WTC11 (cell line): ENCODE measurements around the gene NRBP1. TPM values are rescaled to one million over a fixed set of nuclear protein-coding genes. Genes with fewer than 3 reads are reported as not detected.

ENCODE experiments used
- ATAC-seq: fragments of 200-7000 bp; cut with Tn5 transposase; 2 replicates; pipeline ENCODE4 v1.10.0; 2021; ENCODE audit warnings: mild to moderate bottlenecking, moderate library complexity
- CTCF ChIA-PET: fragments of 300-600 bp; sonication (Branson Sonifier 250); formaldehyde crosslinking; loops from one replicate; lab custom pipeline; 2021; ENCODE audit warnings: antibody characterized with exemption; lab: Charles Lee
- POLR2A ChIA-PET: fragments of 350-600 bp; sonication (Branson Sonifier 250); formaldehyde crosslinking; loops from one replicate; lab custom pipeline; 2021; ENCODE audit warnings: antibody characterized with exemption; lab: Charles Lee
- DNase-seq: peaks from one replicate; pipeline ENCODE4 v3.0.0; 2021; ENCODE audit warnings: low spot score
- H3K27ac Mint-ChIP-seq: 2 replicates; pipeline ENCODE4 v1.8.0; 2021; ENCODE audit warnings: mixed read lengths
- H3K27me3 Mint-ChIP-seq: 2 replicates; pipeline ENCODE4 v1.8.0; 2021; ENCODE audit warnings: low read depth, mild to moderate bottlenecking, moderate library complexity, mixed read lengths
- H3K36me3 Mint-ChIP-seq: 2 replicates; pipeline ENCODE4 v1.8.0; 2021; ENCODE audit warnings: mixed read lengths
- H3K4me1 Mint-ChIP-seq: 2 replicates; pipeline ENCODE4 v1.8.0; 2022; ENCODE audit warnings: mixed read lengths
- H3K4me3 Mint-ChIP-seq: 2 replicates; pipeline ENCODE4 v1.8.0; 2021; ENCODE audit warnings: mild to moderate bottlenecking, moderate library complexity, mixed read lengths
- H3K9me3 Mint-ChIP-seq: 2 replicates; pipeline ENCODE4 v1.8.0; 2021; ENCODE audit warnings: mixed read lengths
- CREB1 ChIP-seq: sonication (generic); formaldehyde crosslinking; IDR thresholded peaks from 2 replicates; pipeline ENCODE4 v1.8.0; 2023; ENCODE audit warnings: mild to moderate bottlenecking, missing genetic modification reagents
- ETV6 ChIP-seq: sonication (generic); formaldehyde crosslinking; IDR thresholded peaks from 2 replicates; pipeline ENCODE4 v1.8.1; 2022; ENCODE audit warnings: mild to moderate bottlenecking, missing genetic modification reagents
- FOXJ3 ChIP-seq: sonication (generic); formaldehyde crosslinking; IDR thresholded peaks from 2 replicates; pipeline ENCODE4 v1.9.0; 2021; ENCODE audit warnings: missing genetic modification reagents, mild to moderate bottlenecking, borderline replicate concordance
- IRF2 ChIP-seq: sonication (generic); formaldehyde crosslinking; IDR thresholded peaks from 2 replicates; pipeline ENCODE4 v1.8.0; 2022; ENCODE audit warnings: low read depth, missing genetic modification reagents, borderline replicate concordance
- JUN ChIP-seq: sonication (generic); formaldehyde crosslinking; IDR thresholded peaks from 2 replicates; pipeline ENCODE4 v1.8.0; 2023; ENCODE audit warnings: mild to moderate bottlenecking, missing genetic modification reagents
- NFATC4 ChIP-seq: fragments of 250-450 bp; sonication (Bioruptor Pico); IDR thresholded peaks from 2 replicates; pipeline ENCODE4 v1.9.0; 2021; ENCODE audit warnings: mild to moderate bottlenecking
- PRRX2 ChIP-seq: fragments of 250-450 bp; sonication (Bioruptor Pico); IDR thresholded peaks from 2 replicates; pipeline ENCODE4 v1.8.0; 2021; ENCODE audit warnings: mild to moderate bottlenecking
- ZNF671 ChIP-seq: fragments of 250-450 bp; sonication (Bioruptor Pico); IDR thresholded peaks from 2 replicates; pipeline ENCODE4 v1.8.0; 2021; ENCODE audit warnings: mild to moderate bottlenecking
- total RNA-seq: library from RNA; stranded (reverse); gene quantifications from 3 replicates; pipeline ENCODE4 v1.2.3, GENCODE V29; 2021
- TF ChIP-seq, protein P1 (sequence below): sonication (generic); formaldehyde crosslinking; IDR thresholded peaks from 2 replicates; pipeline ENCODE4 v1.8.0; 2022; ENCODE audit warnings: mild to moderate bottlenecking, missing genetic modification reagents
- TF ChIP-seq, protein P2 (sequence below): sonication (generic); formaldehyde crosslinking; IDR thresholded peaks from 2 replicates; pipeline ENCODE4 v1.8.1; 2022; ENCODE audit warnings: mild to moderate bottlenecking, missing genetic modification reagents, moderate library complexity, borderline replicate concordance
- TF ChIP-seq, protein P3 (sequence below): sonication (generic); formaldehyde crosslinking; IDR thresholded peaks from 2 replicates; pipeline ENCODE4 v1.8.0; 2022; ENCODE audit warnings: mild to moderate bottlenecking, missing genetic modification reagents
- TF ChIP-seq, protein P4 (sequence below): fragments of 250-450 bp; sonication (Bioruptor Pico); IDR thresholded peaks from 2 replicates; pipeline ENCODE4 v1.9.0; 2021; ENCODE audit warnings: mild to moderate bottlenecking
- TF ChIP-seq, protein P5 (sequence below): fragments of 250-450 bp; sonication (Bioruptor Pico); conservative IDR thresholded peaks from 2 replicates; pipeline ENCODE4 v1.9.0; 2021; ENCODE audit warnings: mild to moderate bottlenecking
- TF ChIP-seq, protein P6 (sequence below): sonication (generic); formaldehyde crosslinking; IDR thresholded peaks from 2 replicates; pipeline ENCODE4 v1.8.1; 2022; ENCODE audit warnings: low read depth, mild to moderate bottlenecking, moderate library complexity, missing genetic modification reagents, borderline replicate concordance
- TF ChIP-seq, protein P7 (sequence below): sonication (generic); formaldehyde crosslinking; IDR thresholded peaks from 2 replicates; pipeline ENCODE4 v1.8.1; 2022; ENCODE audit warnings: low read depth, missing genetic modification reagents, borderline replicate concordance
- TF ChIP-seq, protein P8 (sequence below): fragments of 200-600 bp; IDR thresholded peaks from 2 replicates; pipeline ENCODE4 v1.8.0; 2022; ENCODE audit warnings: antibody characterized with exemption
- TF ChIP-seq, protein P9 (sequence below): sonication (generic); formaldehyde crosslinking; conservative IDR thresholded peaks from 2 replicates; pipeline ENCODE4 v1.8.1; 2022; ENCODE audit warnings: mild to moderate bottlenecking, missing genetic modification reagents
- TF ChIP-seq, protein P10 (sequence below): fragments of 250-450 bp; sonication (Bioruptor Pico); IDR thresholded peaks from 2 replicates; pipeline ENCODE4 v2.1.2; 2022; ENCODE audit warnings: mild to moderate bottlenecking, moderate library complexity
- TF ChIP-seq, protein P11 (sequence below): fragments of 250-450 bp; sonication (Bioruptor Pico); IDR thresholded peaks from 2 replicates; pipeline ENCODE4 v1.8.0; 2021; ENCODE audit warnings: mild to moderate bottlenecking

Gene NRBP1
- total RNA-seq, 1 experiment from 2014 or later = 110 TPM

DNA sequence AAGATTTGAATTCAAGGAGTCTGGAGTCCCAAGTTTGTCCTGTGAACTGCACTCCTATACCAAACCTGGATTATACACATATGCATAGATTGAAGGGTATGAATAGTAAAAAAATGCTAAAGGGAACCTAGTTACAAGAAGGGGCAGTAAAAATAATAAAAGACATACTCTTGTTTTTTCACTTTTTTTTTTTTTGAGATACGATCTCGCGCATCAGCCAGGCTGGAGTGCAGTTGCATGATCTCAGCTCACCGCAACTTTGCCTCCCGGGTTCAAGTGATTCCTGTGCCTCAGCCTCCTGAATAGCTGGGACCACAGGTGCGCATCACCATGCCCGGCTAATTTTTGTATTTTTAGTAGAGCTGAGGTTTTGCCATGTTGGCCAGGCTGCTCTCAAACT is 36.0 kb downstream of the NRBP1 start:
- no peak for ATAC-seq
- TF ChIP-seq, protein P1, sequence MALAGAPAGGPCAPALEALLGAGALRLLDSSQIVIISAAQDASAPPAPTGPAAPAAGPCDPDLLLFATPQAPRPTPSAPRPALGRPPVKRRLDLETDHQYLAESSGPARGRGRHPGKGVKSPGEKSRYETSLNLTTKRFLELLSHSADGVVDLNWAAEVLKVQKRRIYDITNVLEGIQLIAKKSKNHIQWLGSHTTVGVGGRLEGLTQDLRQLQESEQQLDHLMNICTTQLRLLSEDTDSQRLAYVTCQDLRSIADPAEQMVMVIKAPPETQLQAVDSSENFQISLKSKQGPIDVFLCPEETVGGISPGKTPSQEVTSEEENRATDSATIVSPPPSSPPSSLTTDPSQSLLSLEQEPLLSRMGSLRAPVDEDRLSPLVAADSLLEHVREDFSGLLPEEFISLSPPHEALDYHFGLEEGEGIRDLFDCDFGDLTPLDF (CRISPR knock-in tag) = no peak
- no peak for TF ChIP-seq JUN
- TF ChIP-seq, protein P2, sequence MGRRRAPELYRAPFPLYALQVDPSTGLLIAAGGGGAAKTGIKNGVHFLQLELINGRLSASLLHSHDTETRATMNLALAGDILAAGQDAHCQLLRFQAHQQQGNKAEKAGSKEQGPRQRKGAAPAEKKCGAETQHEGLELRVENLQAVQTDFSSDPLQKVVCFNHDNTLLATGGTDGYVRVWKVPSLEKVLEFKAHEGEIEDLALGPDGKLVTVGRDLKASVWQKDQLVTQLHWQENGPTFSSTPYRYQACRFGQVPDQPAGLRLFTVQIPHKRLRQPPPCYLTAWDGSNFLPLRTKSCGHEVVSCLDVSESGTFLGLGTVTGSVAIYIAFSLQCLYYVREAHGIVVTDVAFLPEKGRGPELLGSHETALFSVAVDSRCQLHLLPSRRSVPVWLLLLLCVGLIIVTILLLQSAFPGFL (CRISPR knock-in tag) = no peak
- TF ChIP-seq, protein P3, sequence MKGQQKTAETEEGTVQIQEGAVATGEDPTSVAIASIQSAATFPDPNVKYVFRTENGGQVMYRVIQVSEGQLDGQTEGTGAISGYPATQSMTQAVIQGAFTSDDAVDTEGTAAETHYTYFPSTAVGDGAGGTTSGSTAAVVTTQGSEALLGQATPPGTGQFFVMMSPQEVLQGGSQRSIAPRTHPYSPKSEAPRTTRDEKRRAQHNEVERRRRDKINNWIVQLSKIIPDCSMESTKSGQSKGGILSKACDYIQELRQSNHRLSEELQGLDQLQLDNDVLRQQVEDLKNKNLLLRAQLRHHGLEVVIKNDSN = no peak
- no peak for TF ChIP-seq PRRX2
- TF ChIP-seq, protein P4, sequence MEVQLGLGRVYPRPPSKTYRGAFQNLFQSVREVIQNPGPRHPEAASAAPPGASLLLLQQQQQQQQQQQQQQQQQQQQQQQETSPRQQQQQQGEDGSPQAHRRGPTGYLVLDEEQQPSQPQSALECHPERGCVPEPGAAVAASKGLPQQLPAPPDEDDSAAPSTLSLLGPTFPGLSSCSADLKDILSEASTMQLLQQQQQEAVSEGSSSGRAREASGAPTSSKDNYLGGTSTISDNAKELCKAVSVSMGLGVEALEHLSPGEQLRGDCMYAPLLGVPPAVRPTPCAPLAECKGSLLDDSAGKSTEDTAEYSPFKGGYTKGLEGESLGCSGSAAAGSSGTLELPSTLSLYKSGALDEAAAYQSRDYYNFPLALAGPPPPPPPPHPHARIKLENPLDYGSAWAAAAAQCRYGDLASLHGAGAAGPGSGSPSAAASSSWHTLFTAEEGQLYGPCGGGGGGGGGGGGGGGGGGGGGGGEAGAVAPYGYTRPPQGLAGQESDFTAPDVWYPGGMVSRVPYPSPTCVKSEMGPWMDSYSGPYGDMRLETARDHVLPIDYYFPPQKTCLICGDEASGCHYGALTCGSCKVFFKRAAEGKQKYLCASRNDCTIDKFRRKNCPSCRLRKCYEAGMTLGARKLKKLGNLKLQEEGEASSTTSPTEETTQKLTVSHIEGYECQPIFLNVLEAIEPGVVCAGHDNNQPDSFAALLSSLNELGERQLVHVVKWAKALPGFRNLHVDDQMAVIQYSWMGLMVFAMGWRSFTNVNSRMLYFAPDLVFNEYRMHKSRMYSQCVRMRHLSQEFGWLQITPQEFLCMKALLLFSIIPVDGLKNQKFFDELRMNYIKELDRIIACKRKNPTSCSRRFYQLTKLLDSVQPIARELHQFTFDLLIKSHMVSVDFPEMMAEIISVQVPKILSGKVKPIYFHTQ (CRISPR knock-in tag) = no peak
- TF ChIP-seq IRF2 (CRISPR knock-in tag) = no peak
- no peak for TF ChIP-seq ZNF671 (CRISPR knock-in tag)
- TF ChIP-seq, protein P5, sequence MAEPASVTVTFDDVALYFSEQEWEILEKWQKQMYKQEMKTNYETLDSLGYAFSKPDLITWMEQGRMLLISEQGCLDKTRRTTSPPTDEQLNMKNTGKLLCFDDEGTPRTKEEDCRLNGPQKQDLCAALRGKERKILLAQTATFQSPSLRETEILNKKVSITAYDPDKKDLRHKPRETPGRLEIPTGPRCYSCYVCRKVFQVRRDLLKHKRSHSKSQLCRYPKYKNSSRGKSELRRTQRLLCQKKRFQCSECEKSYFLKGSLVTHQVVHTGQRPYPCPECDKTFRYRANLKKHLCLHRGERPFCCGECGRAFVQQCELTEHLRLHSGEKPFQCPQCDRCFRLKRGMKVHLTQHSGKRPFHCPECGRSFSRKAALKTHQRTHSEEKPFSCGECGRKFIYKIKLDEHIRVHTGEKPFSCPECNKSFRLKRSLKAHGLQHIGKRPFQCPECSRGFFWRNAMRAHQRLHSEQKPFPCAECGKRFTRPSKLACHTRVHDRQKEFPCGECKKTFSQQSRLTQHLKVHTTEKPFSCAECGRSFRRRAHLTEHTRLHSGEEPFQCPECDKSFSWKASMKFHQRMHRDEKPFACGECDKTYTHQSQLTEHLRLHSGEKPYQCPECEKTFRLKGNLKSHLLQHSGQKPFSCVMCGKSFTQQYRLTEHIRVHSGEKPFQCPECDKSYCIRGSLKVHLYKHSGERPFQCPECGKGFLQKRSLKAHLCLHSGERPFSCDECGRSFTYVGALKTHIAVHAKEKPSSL (CRISPR knock-in tag) = no peak
- TF ChIP-seq, protein P6, sequence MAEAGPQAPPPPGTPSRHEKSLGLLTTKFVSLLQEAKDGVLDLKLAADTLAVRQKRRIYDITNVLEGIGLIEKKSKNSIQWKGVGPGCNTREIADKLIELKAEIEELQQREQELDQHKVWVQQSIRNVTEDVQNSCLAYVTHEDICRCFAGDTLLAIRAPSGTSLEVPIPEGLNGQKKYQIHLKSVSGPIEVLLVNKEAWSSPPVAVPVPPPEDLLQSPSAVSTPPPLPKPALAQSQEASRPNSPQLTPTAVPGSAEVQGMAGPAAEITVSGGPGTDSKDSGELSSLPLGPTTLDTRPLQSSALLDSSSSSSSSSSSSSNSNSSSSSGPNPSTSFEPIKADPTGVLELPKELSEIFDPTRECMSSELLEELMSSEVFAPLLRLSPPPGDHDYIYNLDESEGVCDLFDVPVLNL = no peak
- TF ChIP-seq ETV6 (CRISPR knock-in tag) = no peak
- TF ChIP-seq, all 79 proteins: peak for 0
- no peak for DNase-seq
- Mint-ChIP-seq H3K36me3 (no peaks in the 10 kb centered on the region), H3K4me3 (no peak overlapping the region), H3K27me3 (no peaks in the 10 kb centered on the region), H3K9me3 (no peaks in the 10 kb centered on the region), H3K27ac (no peak overlapping the region), H3K4me1 (peaks cover 6% of the 10 kb centered on the region; the same call in 1 of the 2 replicates)
- CTCF ChIA-PET = no interaction called here
- POLR2A ChIA-PET = no interaction called here

DNA sequence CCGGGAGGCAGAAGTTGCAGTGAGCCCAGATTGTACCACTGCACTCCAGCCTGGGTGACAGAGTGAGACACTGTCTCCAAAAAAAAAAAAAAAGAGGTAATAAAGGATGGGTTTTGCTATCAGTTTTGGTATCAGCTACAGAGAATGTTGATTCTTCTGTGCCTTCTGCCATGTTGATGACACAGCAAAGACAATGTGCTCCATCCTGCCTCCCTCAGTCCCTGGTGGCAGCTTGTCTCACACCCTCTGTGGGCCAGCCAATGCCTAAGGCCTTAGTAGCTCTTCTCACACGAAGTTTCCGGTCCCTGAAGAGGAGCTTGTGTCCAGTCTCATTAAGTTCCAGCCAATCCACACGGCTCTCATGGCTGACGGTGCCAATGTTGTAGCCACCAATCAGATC is 43.5 kb downstream of the NRBP1 start:
- H3K27ac Mint-ChIP-seq = peak overlapping the region; percentile 58; the same call in 1 of the 2 replicates
- ChIA-PET POLR2A (no interaction called here), CTCF (no interaction called here)
- peaks cover 15% of the 10 kb centered on the region for H3K36me3 Mint-ChIP-seq
- H3K4me3 Mint-ChIP-seq = no peak overlapping the region
- no peaks in the 10 kb centered on the region for H3K9me3 Mint-ChIP-seq
- no peaks in the 10 kb centered on the region for H3K27me3 Mint-ChIP-seq
- DNase-seq = no peak
- no peaks in the 10 kb centered on the region for H3K4me1 Mint-ChIP-seq
- ATAC-seq = no peak
- TF ChIP-seq FOXJ3 (no peak), NFATC4 (CRISPR knock-in tag) (no peak), CREB1 (no peak)
- TF ChIP-seq, protein P7, sequence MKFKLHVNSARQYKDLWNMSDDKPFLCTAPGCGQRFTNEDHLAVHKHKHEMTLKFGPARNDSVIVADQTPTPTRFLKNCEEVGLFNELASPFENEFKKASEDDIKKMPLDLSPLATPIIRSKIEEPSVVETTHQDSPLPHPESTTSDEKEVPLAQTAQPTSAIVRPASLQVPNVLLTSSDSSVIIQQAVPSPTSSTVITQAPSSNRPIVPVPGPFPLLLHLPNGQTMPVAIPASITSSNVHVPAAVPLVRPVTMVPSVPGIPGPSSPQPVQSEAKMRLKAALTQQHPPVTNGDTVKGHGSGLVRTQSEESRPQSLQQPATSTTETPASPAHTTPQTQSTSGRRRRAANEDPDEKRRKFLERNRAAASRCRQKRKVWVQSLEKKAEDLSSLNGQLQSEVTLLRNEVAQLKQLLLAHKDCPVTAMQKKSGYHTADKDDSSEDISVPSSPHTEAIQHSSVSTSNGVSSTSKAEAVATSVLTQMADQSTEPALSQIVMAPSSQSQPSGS (CRISPR knock-in tag) = no peak
- TF ChIP-seq, protein P8, sequence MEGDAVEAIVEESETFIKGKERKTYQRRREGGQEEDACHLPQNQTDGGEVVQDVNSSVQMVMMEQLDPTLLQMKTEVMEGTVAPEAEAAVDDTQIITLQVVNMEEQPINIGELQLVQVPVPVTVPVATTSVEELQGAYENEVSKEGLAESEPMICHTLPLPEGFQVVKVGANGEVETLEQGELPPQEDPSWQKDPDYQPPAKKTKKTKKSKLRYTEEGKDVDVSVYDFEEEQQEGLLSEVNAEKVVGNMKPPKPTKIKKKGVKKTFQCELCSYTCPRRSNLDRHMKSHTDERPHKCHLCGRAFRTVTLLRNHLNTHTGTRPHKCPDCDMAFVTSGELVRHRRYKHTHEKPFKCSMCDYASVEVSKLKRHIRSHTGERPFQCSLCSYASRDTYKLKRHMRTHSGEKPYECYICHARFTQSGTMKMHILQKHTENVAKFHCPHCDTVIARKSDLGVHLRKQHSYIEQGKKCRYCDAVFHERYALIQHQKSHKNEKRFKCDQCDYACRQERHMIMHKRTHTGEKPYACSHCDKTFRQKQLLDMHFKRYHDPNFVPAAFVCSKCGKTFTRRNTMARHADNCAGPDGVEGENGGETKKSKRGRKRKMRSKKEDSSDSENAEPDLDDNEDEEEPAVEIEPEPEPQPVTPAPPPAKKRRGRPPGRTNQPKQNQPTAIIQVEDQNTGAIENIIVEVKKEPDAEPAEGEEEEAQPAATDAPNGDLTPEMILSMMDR = no peak
- TF ChIP-seq, protein P9, sequence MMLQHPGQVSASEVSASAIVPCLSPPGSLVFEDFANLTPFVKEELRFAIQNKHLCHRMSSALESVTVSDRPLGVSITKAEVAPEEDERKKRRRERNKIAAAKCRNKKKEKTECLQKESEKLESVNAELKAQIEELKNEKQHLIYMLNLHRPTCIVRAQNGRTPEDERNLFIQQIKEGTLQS (CRISPR knock-in tag) = no peak
- TF ChIP-seq, protein P10, sequence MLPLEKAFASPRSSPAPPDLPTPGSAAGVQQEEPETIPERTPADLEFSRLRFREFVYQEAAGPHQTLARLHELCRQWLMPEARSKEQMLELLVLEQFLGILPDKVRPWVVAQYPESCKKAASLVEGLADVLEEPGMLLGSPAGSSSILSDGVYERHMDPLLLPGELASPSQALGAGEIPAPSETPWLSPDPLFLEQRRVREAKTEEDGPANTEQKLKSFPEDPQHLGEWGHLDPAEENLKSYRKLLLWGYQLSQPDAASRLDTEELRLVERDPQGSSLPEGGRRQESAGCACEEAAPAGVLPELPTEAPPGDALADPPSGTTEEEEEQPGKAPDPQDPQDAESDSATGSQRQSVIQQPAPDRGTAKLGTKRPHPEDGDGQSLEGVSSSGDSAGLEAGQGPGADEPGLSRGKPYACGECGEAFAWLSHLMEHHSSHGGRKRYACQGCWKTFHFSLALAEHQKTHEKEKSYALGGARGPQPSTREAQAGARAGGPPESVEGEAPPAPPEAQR (CRISPR knock-in tag) = no peak
- TF ChIP-seq, protein P11, sequence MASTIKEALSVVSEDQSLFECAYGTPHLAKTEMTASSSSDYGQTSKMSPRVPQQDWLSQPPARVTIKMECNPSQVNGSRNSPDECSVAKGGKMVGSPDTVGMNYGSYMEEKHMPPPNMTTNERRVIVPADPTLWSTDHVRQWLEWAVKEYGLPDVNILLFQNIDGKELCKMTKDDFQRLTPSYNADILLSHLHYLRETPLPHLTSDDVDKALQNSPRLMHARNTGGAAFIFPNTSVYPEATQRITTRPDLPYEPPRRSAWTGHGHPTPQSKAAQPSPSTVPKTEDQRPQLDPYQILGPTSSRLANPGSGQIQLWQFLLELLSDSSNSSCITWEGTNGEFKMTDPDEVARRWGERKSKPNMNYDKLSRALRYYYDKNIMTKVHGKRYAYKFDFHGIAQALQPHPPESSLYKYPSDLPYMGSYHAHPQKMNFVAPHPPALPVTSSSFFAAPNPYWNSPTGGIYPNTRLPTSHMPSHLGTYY = no peak
